Brain microvascular endothelial cell (primary cell): Measurements from ENCODE around the gene LPCAT1.

Experiments used
- DNase-seq: peaks from one replicate; pipeline ENCODE4 v3.0.0-alpha.2; 2020
- H3K27ac ChIP-seq: fragments of 250-450 bp; sonication (Bioruptor Pico); 2 replicates; pipeline ENCODE4 v1.5.1; 2020; ENCODE audit warnings: mild to moderate bottlenecking, moderate library complexity
- H3K27me3 ChIP-seq: fragments of 250-450 bp; sonication (Bioruptor Pico); replicated peaks from 2 replicates; pipeline ENCODE4 v1.5.1; 2020; ENCODE audit warnings: mild to moderate bottlenecking
- H3K36me3 ChIP-seq: fragments of 250-450 bp; sonication (Bioruptor Pico); replicated peaks from 2 replicates; pipeline ENCODE4 v1.5.1; 2020; ENCODE audit warnings: mild to moderate bottlenecking
- H3K4me3 ChIP-seq: 2 replicates; pipeline ENCODE4 v1.5.1; 2011; ENCODE audit warnings: low read depth, mild to moderate bottlenecking, control low read depth, low read length, moderate library complexity
- CTCF ChIP-seq: IDR thresholded peaks from 2 replicates; pipeline ENCODE4 v1.5.1; 2011; ENCODE audit warnings: low read depth, mild to moderate bottlenecking, moderate library complexity, low read length, control low read depth, inconsistent platforms; ENCODE audit errors: missing control alignments
- in situ Hi-C: cut with HindIII; loops from 2 replicates; pipeline ENCODE4 v1.10.0; 2017; ENCODE audit warnings: low sequenced_read_pairs, low pct_ligation_motif_present

Gene LPCAT1

GRCh38 chr5:1535646-1536045 lies 11.9 kb upstream of the LPCAT1 start:
- H3K4me3 ChIP-seq: no peak overlapping the region
- no peaks in the 10 kb centered on the region for H3K36me3 ChIP-seq
- no peak for DNase-seq
- H3K27me3 ChIP-seq: peaks cover 18% of the 10 kb centered on the region
- TF ChIP-seq CTCF: no peak
- H3K27ac ChIP-seq: no peak overlapping the region
- in situ Hi-C loops: no loop called here

DNA sequence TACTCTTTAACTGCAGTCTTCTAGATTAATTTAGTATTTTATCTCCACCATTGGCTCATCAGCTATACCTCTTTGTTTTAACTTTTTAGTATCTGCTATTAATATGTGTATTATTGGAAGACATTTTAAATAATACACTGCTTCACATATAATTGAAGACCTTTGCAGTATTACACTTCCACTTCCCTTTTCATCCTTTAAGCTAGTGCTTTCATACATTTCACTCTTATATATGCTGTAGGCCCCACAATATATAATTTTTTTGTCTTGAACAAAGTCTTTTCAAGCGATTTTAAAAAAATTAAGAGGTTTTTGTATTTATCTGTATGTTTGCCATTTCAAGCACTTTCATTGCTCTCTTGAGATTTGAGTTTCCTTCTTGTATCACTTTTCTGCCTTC lies 8.6 kb upstream of the LPCAT1 start:
- peaks cover 18% of the 10 kb centered on the region for H3K27me3 ChIP-seq
- DNase-seq: no peak
- no peak overlapping the region for H3K27ac ChIP-seq
- H3K4me3 ChIP-seq: no peak overlapping the region
- in situ Hi-C loops: no loop called here
- TF ChIP-seq CTCF: no peak
- H3K36me3 ChIP-seq: no peaks in the 10 kb centered on the region

DNA sequence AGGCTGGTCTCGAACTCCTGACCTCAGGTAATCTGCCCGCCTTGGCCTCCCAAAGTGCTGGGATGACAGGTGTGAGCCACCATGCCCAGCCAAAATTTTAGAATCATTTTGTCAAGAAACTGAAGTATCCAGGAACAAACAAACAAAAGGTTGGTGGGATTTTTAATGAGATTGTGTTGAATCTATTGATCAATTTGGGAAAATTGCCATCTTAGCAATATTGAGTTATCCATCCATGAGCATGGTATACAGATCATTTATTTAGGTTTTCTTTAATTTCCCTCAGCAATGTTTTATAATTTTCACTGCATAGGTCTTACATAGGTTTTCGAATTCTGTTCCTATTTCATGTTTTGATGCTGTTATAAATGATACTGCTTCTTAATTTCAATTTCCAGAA lies 5.7 kb upstream of the LPCAT1 start:
- Histone ChIP-seq H3K4me3 (no peak overlapping the region), H3K27ac (no peak overlapping the region), H3K27me3 (peaks cover 10% of the 10 kb centered on the region), H3K36me3 (no peaks in the 10 kb centered on the region)
- DNase-seq: no peak
- in situ Hi-C loops: no loop called here
- TF ChIP-seq CTCF: no peak

DNA sequence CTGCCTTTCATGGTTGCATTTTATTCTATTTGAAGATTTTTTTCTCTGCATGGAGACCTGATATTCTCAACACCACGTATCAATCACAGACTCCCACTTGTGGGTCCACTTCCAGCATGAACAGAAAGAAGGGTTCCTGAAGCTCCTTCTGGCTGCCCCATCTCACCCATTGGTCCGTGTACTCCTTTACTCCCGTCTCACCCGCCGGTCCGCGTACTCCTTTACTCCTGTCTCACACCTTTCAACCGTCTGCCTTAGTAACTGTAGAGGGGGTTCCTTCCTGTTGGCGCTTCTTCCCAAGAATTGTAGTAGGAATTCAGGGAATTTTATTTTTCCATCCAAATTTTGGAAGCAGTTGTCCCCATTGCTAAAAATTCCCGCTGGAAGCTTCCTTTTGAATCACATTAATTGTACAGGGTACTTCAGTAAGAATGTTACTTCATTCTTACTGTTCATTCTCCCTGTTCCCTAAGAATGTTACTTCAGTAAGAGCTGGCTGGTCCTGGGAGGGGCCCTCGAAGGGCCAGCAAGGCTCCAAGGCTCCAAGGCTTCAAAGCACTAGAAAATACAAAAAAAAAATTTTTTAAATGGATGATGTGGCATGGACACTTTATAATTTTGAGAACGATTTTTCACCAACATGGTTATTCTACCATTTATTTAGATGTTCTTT lies 3.9 kb upstream of the LPCAT1 start:
- TF ChIP-seq CTCF: no peak
- H3K27me3 ChIP-seq: peaks cover 3% of the 10 kb centered on the region
- in situ Hi-C loops: no loop called here
- no peak for DNase-seq
- H3K36me3 ChIP-seq: no peaks in the 10 kb centered on the region
- no peak overlapping the region for H3K4me3 ChIP-seq
- no peak overlapping the region for H3K27ac ChIP-seq

DNA sequence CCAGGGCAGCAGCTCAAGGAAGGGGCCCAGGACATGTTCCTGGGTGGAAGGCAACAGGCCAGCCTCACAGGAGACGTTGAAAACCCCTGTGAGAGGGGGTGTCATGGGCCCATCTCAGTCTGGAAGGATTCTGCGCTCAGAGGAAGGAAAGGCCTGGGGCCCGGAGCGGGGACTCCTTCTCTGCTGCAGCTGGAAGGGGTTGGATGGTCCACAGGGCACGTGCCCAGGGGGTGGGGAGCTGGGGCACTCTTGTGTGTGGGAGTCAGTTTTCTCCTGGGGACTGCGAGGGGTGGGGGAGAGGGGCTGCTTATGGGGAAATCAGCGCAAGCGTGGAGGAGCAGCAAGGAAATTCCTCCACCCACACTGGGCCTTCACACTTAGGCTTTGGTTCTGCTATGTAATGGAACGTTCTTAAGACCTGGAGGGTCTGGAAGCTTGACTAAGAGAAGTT lies 2.9 kb upstream of the LPCAT1 start:
- Histone ChIP-seq H3K27me3 (peaks cover 3% of the 10 kb centered on the region), H3K36me3 (no peaks in the 10 kb centered on the region), H3K27ac (no peak overlapping the region), H3K4me3 (no peak overlapping the region)
- DNase-seq: no peak
- in situ Hi-C loops: no loop called here
- TF ChIP-seq CTCF: no peak

DNA sequence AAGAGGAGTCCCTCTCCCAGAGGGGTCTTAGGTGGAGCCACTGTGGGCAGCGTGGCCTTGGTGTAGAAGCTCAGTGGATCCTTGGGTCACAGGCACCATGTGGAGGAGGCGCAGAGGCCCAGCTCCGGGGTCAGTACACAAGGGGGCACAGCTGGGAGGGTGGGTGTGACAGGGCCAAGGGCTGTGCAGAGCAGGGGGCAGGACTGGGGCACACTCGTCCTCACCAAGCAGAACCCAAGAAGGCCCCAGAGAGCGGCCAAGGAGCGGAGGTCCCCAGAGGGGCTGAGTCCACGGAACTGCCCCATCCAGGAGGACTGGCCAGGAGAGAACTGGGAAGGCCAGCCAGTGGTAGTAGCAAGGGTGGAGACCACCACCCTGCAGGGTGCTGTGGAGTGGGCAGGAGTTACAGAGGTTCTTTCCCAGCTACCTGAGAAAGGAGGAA lies 2.5 kb upstream of the LPCAT1 start:
- DNase-seq: no peak
- in situ Hi-C loops: no loop called here

More for the DNA sequence above, 2.5 kb upstream of the LPCAT1 start:
- no peak for TF ChIP-seq CTCF
- H3K27ac ChIP-seq: no peak overlapping the region
- H3K4me3 ChIP-seq: no peak overlapping the region
- H3K36me3 ChIP-seq: no peaks in the 10 kb centered on the region
- H3K27me3 ChIP-seq: peaks cover 3% of the 10 kb centered on the region
